Eye (tissue), 1 donor: ENCODE data around the gene MAGI3.
A peak's percentile ranks its signal among the peaks of the same experiment; 100 is the strongest.

Experiments
- DNase-seq: peaks from one replicate; pipeline ENCODE4 v3.0.0-alpha.2; 2015

Gene MAGI3

DNA sequence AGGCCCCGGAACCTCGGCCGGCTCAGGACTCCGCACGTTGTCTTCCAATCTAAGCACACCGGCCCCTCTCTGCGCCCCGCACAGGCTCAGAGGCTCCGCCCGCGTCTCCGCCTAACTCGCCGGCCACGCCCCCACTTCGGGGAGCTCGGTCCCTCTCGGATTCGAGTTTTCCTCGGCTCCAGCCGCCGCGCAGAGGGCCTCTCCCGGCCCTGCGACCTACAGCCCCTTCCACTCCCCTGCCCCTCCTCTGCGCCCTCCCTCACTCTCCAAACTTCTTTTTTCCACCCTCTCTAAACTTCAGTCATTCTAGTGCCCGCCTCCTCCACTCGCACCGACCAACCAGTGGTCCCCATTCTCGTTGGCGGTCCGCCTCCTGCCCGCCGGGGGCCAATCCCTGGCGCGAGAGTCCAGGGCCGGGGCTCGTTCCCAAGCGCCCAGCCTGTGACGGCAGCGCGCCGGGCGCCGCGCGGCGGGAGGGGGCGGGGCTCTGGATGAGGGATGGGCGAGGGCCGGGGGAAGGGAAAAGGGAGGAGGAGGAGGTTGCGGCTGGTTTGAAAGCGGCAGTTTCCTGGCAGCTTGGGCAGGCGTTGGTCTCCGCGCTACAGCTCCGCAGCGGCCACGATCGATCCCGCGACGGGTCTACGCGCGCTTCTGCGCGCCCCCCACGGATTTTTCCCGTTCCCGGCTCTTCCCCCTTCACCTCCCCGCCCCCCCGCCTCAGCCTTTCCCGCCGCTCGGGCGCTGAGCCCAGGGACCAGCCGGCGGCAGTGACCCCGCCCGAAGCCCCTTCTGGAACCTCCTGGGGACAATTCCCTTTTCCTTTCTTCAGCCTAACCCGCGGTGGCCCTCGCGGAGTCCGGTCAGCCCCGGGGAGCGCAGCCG lies at the start of gene MAGI3:
MAGI3 (plus strand) TSS at position 563 of the 882 bp plus-strand sequence. CDS start 519 bp downstream, outside the sequence.
- peak; percentile 99 for DNase-seq

- no peak for DNase-seq
Measured at GRCh38 chr1:113353580-113353979, 36.7 kb upstream of the MAGI3 start.

DNA sequence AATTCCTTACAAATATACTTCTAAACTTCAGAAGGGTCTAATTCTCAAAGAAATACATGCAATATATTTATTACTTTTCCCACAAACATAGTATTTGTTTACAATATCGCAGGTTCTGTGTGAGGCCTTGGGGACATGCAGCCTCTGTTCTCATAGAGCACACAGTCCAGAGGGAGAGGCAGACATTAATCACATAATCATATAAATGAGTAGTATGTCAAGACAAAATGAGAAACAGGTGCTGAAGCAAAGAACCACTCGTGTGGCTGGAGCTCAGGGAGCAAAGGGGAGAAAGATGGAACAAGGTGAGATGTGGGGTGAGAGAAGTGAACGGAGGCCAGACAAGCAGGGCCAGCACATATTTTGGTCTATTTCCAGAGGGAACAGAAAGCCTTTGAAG lies 26.4 kb upstream of the MAGI3 start:
- DNase-seq = no peak

- no peak for DNase-seq
Measured at GRCh38 chr1:113369040-113369439, 21.3 kb upstream of the MAGI3 start.

DNA sequence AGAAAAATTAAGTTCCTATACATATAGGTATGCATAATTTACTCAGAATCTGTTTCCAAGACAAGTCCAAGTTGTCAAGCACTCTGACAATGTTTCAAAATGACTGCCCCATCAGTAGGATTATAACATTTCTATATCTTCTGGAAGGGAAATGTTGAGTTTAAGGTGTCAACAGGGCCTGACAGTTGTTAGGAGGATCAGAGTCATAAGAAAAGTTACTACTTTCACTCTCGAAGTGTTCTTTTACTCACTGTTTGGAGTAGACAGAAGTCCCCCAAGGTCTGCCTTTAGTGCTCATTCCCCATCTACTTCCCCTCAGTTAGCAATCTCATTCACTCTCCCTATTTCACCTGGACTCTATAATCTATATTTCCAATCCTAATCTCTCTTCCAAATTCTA lies 20.6 kb upstream of the MAGI3 start:
- no peak for DNase-seq

DNA sequence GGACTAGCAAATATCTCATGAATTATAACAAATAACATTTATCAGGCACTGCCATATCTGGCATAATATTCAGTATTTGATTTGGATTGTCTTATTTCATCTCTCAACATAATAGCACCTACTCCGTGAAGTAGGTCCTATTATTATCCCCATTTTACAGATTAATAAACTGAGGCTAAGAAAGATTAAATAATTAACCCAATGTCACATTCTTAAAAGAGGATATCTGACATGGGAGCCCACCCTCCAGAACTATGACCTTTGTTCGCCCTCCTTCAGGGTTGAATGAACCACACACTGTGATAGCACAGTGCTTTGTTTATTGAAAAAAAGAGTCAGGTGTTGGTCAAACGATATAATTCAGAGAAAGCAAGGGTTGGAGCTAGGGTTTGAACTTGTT lies 19.4 kb upstream of the MAGI3 start:
- DNase-seq = no peak

- no peak for DNase-seq
Measured at GRCh38 chr1:113372546-113372945, 17.8 kb upstream of the MAGI3 start.

DNA sequence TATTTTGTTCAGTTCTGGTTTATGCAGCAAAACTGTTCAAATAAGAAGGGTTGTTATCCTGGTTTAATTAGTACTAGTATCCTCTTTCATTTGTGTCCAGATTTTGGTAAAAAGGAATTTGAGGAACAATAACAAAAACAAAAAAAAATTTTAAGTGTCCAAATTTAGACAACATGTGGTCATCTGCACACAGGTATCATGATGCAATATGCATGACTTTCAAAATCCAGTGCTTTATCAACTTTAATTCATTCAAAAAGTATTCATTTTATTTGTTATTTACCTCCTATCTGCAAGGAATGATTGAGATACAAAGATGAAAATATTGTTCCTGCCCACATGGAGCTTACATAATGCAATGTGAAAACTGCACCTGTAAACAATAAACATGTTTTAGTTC lies 16.7 kb upstream of the MAGI3 start:
- DNase-seq = no peak

- DNase-seq = no peak
Measured at GRCh38 chr1:113375878-113376277, 14.4 kb upstream of the MAGI3 start.

DNA sequence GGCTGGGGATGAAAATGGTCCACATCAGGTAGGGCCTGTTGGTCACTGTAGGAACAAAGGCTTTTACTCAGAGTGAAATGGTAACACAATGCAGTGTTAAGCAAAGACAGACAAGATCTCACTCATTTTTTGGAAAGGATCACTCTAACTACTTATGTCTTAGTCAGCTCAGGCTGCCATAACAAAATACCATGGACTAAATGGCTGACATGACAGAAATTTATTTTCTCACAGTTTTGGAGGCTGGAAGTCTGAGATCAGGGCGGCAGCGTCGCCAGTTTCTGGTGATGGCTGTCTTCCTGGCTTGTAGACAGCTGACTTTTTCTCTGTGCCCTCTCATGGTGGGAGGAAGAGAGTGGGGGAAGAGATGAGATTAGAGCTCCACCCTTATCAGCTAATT lies 10.2 kb upstream of the MAGI3 start:
- DNase-seq = no peak

DNA sequence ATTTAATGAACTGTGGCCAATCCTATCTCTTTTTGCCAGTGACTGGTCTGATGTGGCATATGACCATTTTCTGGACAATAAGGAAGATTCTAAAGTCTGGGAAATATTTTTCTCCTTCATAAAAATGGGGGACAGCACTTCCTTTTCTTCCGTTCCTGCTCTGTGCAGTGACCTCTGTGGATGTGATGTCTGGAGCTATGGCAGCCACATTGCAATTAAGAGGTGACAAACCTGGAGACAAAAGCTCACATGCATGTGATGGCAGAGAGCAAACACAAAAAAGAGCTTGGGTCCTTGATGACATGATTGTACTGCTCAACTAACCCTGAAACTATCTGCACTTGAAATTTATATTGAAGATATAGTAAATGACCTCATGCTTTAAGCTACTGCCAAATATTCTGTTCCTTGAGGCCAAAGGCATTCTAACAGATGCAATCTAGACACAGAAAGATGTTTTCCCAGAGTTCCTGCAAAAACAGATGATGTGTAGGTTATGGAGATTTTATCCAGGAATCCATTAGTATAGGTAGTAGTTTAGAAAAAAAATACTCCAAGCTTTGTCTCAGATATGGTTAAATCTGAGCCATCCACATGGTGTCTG lies 2.2 kb upstream of the MAGI3 start:
- DNase-seq = no peak

DNA sequence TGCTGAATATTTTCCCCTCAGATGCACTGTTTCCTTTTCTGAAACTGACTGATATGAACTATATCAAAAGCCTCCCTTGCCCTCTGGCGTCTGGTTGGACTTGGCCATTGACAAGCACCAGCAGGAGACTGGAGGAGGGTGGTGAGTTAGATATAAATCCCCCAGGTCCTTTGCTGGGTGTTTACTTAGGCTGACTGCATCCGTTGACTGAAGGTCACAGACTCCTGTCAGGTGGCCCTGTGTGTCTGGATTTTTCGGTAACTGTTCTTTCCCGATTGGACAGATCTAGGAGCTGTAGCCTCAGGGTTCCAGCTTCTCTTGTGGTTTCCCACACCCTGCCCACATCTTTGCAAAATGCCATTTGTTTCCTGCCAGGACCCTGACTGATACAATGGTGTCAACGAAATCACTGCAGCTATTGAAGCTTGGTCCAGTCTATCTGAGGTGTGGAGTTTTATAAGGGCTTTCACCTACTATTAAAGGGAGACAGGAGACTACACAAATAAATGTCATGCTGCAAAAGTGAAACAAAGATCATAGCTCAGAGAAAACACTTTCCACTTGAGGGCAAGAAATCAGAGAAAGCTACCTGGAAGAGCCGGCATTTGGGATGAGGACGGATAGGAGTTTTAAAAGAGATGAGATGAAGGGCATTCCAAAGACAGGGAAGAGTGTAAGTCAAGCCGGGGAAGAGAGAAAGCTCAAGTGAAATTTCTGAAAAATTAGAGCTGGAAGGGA lies 1.5 kb upstream of the MAGI3 start:
- DNase-seq = peak; percentile 43

- DNase-seq = no peak
Measured at GRCh38 chr1:113389359-113389952, 859 bp upstream of the MAGI3 start.

DNA sequence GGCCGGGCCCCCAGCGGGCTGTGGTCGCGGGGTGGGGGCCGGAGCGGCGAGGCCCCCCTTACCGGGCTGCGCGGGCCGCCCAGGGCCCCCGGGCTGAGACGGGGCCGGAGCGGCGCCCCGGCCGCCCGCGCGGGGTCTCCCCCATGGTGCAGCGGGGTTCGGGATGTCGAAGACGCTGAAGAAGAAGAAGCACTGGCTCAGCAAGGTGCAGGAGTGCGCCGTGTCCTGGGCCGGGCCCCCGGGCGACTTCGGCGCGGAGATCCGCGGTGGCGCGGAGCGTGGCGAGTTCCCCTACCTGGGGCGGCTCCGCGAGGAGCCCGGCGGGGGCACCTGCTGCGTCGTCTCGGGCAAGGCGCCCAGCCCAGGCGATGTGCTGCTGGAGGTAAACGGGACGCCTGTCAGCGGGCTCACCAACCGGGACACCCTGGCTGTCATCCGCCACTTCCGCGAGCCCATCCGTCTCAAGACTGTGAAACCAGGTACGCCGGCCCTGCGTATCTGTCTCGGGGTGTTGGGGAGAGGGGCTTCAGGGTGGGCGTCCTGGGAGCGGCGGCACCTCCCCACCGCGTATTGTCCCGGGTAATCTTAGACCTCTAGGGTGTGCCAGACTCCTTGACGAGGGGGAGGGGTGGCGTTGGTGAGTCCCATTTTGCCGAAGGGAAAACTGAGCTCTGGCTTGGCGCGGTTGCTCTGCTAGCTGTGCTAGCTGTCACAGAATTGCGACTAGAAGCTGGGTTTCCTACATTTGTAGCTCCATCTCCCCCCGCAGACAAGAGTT lies 745 bp downstream of the MAGI3 start:
- DNase-seq = peak; percentile 74

GRCh38 chr1:113391649-113392271 lies 1.4 kb downstream of the MAGI3 start:
- no peak for DNase-seq

GRCh38 chr1:113392541-113393128 lies 2.3 kb downstream of the MAGI3 start:
- no peak for DNase-seq

DNA sequence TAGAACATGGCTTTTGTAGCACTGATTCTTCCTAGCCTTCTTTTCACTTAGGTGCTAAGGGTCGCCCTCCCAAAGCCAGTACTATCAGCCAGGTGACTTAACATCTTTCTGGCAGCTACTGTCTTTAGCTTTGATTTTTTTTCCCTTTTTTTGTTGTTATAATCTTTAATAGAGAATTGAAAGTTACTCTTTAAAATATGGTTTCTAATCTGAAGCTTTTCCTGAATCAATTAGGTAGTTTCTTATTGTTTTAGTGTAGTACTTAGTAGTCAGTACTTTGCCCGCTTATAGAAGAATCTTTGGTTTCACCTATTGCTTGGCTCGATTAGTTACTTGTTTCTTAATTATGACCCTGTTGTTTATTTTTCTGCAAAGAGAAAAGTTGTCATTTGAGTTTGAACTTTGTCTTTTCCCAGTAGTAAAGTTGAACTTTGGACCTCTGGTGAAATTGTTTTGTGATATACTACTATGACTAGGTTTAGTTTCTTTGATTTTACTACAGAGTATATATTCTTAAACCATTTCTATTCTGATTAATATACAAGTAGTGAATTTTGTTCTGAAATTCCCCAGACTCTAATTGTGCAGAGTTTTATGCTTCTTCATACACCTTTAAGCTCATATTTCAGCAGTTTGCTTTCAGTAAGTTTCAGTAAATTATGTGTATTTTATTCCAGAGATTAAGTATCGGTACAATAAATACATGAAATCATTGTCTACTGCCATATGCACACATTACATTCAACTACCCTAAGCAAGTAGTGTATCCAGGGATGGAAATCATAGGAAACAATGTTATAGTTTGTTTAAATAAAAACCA lies 3.9 kb downstream of the MAGI3 start:
- no peak for DNase-seq

GRCh38 chr1:113394863-113395259 lies 4.5 kb downstream of the MAGI3 start:
- DNase-seq = no peak

DNA sequence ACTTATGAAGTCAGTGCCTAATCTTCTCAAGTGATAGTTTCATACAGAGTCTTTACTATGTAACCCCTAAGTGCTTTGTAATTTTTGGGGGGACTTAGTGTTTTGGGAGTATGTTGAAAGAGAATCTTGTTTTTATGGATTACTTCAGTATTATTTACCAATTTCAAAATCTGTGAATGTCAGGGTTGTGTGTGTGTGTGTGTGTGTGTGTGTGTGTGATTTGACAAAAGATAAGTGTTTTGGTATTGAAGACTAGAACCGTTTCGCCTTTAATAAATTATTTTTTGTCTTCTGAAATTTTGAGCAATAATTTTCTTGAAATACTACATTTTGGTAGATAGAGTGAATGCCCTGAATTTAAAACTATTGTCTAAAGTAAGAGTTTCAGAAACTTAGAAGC lies 5.8 kb downstream of the MAGI3 start:
- no peak for DNase-seq

- DNase-seq = no peak
Measured at GRCh38 chr1:113396585-113396984, 6.3 kb downstream of the MAGI3 start.
